ENCODE results near the gene EIF4B. TPM values are rescaled to one million over a fixed set of nuclear protein-coding genes. Genes with fewer than 3 reads are reported as not detected.
A peak's percentile ranks its signal among the peaks of the same experiment; 100 is the strongest.

Gene EIF4B
- total RNA-seq, 6 donors from 2014 or later: 222 to 451 (median 363) TPM

DNA sequence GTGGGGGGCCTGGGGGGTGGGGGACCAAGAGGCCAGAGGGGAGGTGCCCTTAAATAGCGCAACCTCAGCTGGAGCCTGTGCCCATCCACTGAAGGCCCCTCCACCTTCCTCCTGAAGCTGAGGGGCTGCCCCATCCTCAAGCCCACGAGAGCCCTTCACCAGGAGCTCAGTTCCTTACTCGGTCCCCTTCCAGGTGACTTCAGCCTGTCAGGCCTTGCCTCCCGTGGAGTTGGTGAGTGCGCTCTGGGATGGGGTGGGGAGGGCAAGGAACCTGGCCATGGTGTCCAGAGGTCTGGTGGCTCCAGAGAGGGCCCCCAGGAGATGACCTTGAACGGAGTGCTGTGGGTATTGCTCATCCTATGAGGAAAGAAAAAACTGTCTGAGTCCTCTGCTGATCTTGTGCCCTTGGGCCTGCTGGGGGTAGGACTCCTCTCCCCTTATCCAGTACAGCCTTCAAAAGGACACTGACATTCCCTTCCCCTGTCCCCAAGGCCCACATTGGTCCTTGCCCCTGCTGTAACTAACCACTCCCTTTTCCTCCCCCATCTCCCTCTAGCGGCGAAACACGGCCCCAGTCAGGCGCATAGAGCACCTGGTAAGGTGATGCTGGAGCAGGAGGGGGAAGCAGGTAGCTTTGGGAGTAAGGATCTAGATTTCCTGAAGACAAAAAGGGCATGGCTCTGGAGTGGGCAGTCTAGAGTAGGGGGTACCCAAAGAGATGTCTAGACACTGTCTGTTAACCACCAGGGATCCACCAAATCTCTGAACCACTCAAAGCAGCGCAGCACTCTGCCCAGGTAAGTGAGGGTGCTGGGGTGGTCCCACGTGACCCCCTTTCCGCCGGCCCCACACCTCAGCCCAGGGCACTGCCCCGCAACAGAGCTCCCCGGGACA is 47.2 kb downstream of the EIF4B start:
- H3K27me3 ChIP-seq: no peaks in the 10 kb centered on the region
- DNase-seq: peak in 1 of 2 donors; percentile 71
- no peak for TF ChIP-seq EP300 (IDR thresholded peaks at IDR 0.05)
- TF ChIP-seq, protein P1, sequence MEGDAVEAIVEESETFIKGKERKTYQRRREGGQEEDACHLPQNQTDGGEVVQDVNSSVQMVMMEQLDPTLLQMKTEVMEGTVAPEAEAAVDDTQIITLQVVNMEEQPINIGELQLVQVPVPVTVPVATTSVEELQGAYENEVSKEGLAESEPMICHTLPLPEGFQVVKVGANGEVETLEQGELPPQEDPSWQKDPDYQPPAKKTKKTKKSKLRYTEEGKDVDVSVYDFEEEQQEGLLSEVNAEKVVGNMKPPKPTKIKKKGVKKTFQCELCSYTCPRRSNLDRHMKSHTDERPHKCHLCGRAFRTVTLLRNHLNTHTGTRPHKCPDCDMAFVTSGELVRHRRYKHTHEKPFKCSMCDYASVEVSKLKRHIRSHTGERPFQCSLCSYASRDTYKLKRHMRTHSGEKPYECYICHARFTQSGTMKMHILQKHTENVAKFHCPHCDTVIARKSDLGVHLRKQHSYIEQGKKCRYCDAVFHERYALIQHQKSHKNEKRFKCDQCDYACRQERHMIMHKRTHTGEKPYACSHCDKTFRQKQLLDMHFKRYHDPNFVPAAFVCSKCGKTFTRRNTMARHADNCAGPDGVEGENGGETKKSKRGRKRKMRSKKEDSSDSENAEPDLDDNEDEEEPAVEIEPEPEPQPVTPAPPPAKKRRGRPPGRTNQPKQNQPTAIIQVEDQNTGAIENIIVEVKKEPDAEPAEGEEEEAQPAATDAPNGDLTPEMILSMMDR (IDR thresholded peaks at IDR 0.05): peak; percentile 58 to 79 (median 70)
- peak overlapping the region; percentile 0 to 74 (median 67) for H3K4me3 ChIP-seq
- H3K27ac ChIP-seq: peak overlapping the region; percentile 97 to 99 (median 98)
- peaks cover 39 to 63% (median 56%) of the 10 kb centered on the region in 4 donors for H3K4me1 ChIP-seq
- H3K9me3 ChIP-seq: no peaks in the 10 kb centered on the region
- H3K36me3 ChIP-seq: peaks cover 4 to 47% (median 27%) of the 10 kb centered on the region in 4 donors
- 18 to 31% methylated on average over 13 to 15 of the region's 16 CpGs for WGBS, 2 donors
- ATAC-seq (ENCODE audit: low FRiP score in 2 of 2): peak; percentile 13 to 59

DNA sequence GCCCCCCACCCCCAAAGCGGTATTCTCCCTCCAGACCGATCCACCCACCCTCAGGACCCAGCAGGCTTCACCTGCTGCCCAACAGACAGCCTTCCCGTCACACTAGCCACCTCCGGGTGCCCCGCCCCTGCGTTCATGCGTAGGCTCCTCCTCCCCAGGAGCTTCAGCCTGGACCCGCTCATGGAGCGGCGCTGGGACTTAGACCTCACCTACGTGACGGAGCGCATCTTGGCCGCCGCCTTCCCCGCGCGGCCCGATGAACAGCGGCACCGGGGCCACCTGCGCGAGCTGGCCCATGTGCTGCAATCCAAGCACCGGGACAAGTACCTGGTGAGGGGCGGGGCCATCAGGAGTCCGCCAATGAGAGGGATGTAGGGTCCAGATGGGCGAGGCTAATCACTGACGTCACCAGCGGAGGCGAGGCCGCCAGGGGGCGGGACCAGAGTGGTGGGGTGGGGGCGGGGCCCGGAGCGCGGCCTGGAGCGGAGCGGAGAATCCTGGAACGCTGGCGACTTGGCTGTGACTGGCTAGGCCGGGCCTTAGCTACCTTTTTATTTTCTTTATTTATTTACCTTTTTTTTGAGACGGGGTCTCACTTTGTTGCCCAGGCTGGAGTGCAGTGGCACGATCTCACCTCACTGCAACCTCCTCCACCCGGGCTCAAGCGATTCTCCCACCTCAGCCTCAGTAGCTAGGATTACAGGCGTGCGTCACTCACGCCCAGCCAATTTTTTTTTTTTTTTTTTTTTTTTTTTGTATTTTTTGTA is 48.0 kb downstream of the EIF4B start:
- Histone ChIP-seq H3K36me3 (peaks cover 9 to 55% (median 34%) of the 10 kb centered on the region in 4 donors), H3K9me3 (no peaks in the 10 kb centered on the region), H3K27ac (peak overlapping the region; percentile 97 to 99 (median 98)), H3K27me3 (no peaks in the 10 kb centered on the region), H3K4me1 (peaks cover 38 to 59% (median 48%) of the 10 kb centered on the region in 4 donors), H3K4me3 (peak overlapping the region; percentile 0 to 74 (median 54))
- DNase-seq (peak; percentile 96 to 98), ATAC-seq (ENCODE audit: low FRiP score in 2 of 2) (peak; percentile 86 to 88)
- 14 to 45% methylated on average over 8 to 26 of the region's 48 CpGs for WGBS, 2 donors
- peak in 3 of 4 donors; percentile 46 to 81 (median 51) for TF ChIP-seq POLR2A (IDR thresholded peaks at IDR 0.05)
- TF ChIP-seq, protein P1 (IDR thresholded peaks at IDR 0.05): peak in 1 of 6 experiments; percentile 14
- no peak for TF ChIP-seq EP300 (IDR thresholded peaks at IDR 0.05)
- TF ChIP-seq POLR2AphosphoS5 (IDR thresholded peaks at IDR 0.05): peak in 1 of 2 donors; percentile 76

- H3K36me3 ChIP-seq: peaks cover 13 to 69% (median 47%) of the 10 kb centered on the region in 4 donors
- 78 to 87% methylated on average over 15 of the region's 15 CpGs for whole genome bisulfite sequencing, 2 donors
- H3K27ac ChIP-seq: peak overlapping the region; percentile 97 to 99 (median 98)
- DNase-seq (no peak), ATAC-seq (ENCODE audit: low FRiP score in 2 of 2) (no peak)
- no peaks in the 10 kb centered on the region for H3K27me3 ChIP-seq
- TF ChIP-seq, protein P1 (IDR thresholded peaks at IDR 0.05): no peak
- TF ChIP-seq EP300 (IDR thresholded peaks at IDR 0.05) (no peak), POLR2A (IDR thresholded peaks at IDR 0.05) (no peak), POLR2AphosphoS5 (IDR thresholded peaks at IDR 0.05) (no peak)
- H3K4me3 ChIP-seq: no peak overlapping the region
- no peaks in the 10 kb centered on the region for H3K9me3 ChIP-seq
- peaks cover 50 to 67% (median 58%) of the 10 kb centered on the region in 4 donors for H3K4me1 ChIP-seq
These were observed 49.4 kb downstream of the EIF4B start for GRCh38 chr12:53055471-53056266.

DNA sequence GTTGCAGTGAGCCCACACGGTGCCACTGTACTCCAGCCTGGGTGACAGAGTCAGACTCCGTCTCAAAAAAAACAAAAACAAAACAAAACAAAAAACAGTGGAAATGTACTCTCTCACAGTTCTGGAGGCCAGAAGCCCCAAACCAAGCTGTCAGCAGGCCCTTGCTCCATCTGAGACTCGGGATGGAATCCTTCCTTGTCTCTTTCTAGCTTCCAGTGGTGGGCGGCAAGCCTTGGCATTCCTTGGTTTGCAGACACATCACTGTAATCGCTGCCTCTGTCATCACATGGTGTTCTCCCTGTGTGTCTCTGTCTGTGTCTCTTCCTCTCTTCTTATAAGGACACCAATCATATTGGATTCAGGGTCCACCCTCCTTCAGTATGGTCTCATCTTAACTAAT is 50.0 kb downstream of the EIF4B start:
- peaks cover 13 to 75% (median 52%) of the 10 kb centered on the region in 4 donors for H3K36me3 ChIP-seq
- H3K4me1 ChIP-seq: peaks cover 55 to 67% (median 60%) of the 10 kb centered on the region in 4 donors
- no peak overlapping the region for H3K4me3 ChIP-seq
- H3K9me3 ChIP-seq: no peaks in the 10 kb centered on the region
- TF ChIP-seq POLR2AphosphoS5 (IDR thresholded peaks at IDR 0.05) (no peak), POLR2A (IDR thresholded peaks at IDR 0.05) (no peak), EP300 (IDR thresholded peaks at IDR 0.05) (no peak)
- H3K27ac ChIP-seq: peak overlapping the region in 2 of 4 donors; percentile 14 to 99
- no peak for ATAC-seq (ENCODE audit: low FRiP score in 2 of 2)
- no peaks in the 10 kb centered on the region for H3K27me3 ChIP-seq
- WGBS, 2 donors: 78 to 79% methylated on average over 5 of the region's 5 CpGs
- no peak for DNase-seq
